Inferior parietal cortex (tissue), 1 donor: ENCODE data around the gene BCAT1.
"Not testable (repeated sequence)": the region's sequence is repeated elsewhere in the genome, so short reads cannot be mapped to it uniquely, and the experiment has no call there.

Experiments used
- DNase-seq: peaks from one replicate; pipeline ENCODE4 v3.0.0-alpha.2; 2016; ENCODE audit errors: extremely low spot score

BCAT1 gene

GRCh38 chr12:24956351-24956750 is 7.5 kb upstream of the BCAT1 start:
- DNase-seq: not testable (repeated sequence)

GRCh38 chr12:24955853-24956252 is 7.0 kb upstream of the BCAT1 start:
- DNase-seq: no peak

- no peak for DNase-seq
Observed at GRCh38 chr12:24955389-24955788, 6.5 kb upstream of the BCAT1 start.

- DNase-seq: no peak
Observed at GRCh38 chr12:24954261-24954660, 5.4 kb upstream of the BCAT1 start.

- no peak for DNase-seq
Observed at GRCh38 chr12:24952389-24952788, 3.5 kb upstream of the BCAT1 start.

- DNase-seq: no peak
Observed at GRCh38 chr12:24950231-24950834, 1.4 kb upstream of the BCAT1 start.

- no peak for DNase-seq
Observed at GRCh38 chr12:24948420-24948756, 513 bp downstream of the BCAT1 start.

- no peak for DNase-seq
Observed at GRCh38 chr12:24947541-24948419, 1.1 kb downstream of the BCAT1 start.

- DNase-seq: no peak
Observed at GRCh38 chr12:24945845-24946244, 3.1 kb downstream of the BCAT1 start.

GRCh38 chr12:24945039-24945438 is 3.9 kb downstream of the BCAT1 start:
- DNase-seq: no peak

- DNase-seq: no peak
Observed at GRCh38 chr12:24944601-24944975, 4.3 kb downstream of the BCAT1 start.

GRCh38 chr12:24943947-24944600 is 4.8 kb downstream of the BCAT1 start:
- DNase-seq: no peak

- DNase-seq: no peak
Observed at GRCh38 chr12:24940157-24940556, 8.7 kb downstream of the BCAT1 start.

GRCh38 chr12:24939551-24939950 is 9.3 kb downstream of the BCAT1 start:
- DNase-seq: not testable (repeated sequence)

- no peak for DNase-seq
Observed at GRCh38 chr12:24938341-24938740, 10.6 kb downstream of the BCAT1 start.

GRCh38 chr12:24937553-24938244 is 11.2 kb downstream of the BCAT1 start:
- DNase-seq: no peak

- DNase-seq: no peak
Observed at GRCh38 chr12:24933694-24934407, 15.1 kb downstream of the BCAT1 start.

- DNase-seq: no peak
Observed at GRCh38 chr12:24931666-24932405, 17.1 kb downstream of the BCAT1 start.

- DNase-seq: no peak
Observed at GRCh38 chr12:24929953-24930352, 18.9 kb downstream of the BCAT1 start.

- DNase-seq: not testable (repeated sequence)
Observed at GRCh38 chr12:24928533-24929306, 20.2 kb downstream of the BCAT1 start.
